Endodermal cell (in vitro differentiated cells): ENCODE results near the gene EDNRA. TPM values are rescaled to one million over a fixed set of nuclear protein-coding genes. Genes with fewer than 3 reads are reported as not detected.

Source experiments
- DNase-seq: peaks from one replicate; pipeline ENCODE4 v3.0.0-alpha.2; 2017
- H3K27ac ChIP-seq: 2 replicates; pipeline ENCODE4 v1.5.1; 2013; ENCODE audit warnings: mild to moderate bottlenecking, low read depth, low read length, moderate library complexity
- H3K27me3 ChIP-seq: 2 replicates; pipeline ENCODE4 v1.6.1; 2013; ENCODE audit warnings: mild to moderate bottlenecking, low read length, moderate library complexity; ENCODE audit not compliant: insufficient read depth, control insufficient read depth, poor library complexity, severe bottlenecking
- H3K36me3 ChIP-seq: 2 replicates; pipeline ENCODE4 v1.7.0; 2013; ENCODE audit warnings: mild to moderate bottlenecking, low read length, moderate library complexity; ENCODE audit not compliant: control insufficient read depth, insufficient read depth
- H3K4me1 ChIP-seq: one replicate; pipeline ENCODE4 v1.7.0; 2013; ENCODE audit warnings: low read length; ENCODE audit not compliant: control insufficient read depth, insufficient read depth
- H3K4me3 ChIP-seq: 2 replicates; pipeline ENCODE4 v1.5.1; 2013; ENCODE audit warnings: mild to moderate bottlenecking, low read length, moderate library complexity
- H3K9ac ChIP-seq: 2 replicates; pipeline ENCODE4 v1.6.1; 2013; ENCODE audit warnings: mild to moderate bottlenecking, low read length, moderate library complexity; ENCODE audit not compliant: poor library complexity, severe bottlenecking; ENCODE audit errors: extremely low read depth
- H3K9me3 ChIP-seq: 2 replicates; pipeline ENCODE4 v1.6.1; 2013; ENCODE audit warnings: mild to moderate bottlenecking, low read length, moderate library complexity; ENCODE audit not compliant: control insufficient read depth
- H3K27ac Mint-ChIP-seq: 2 replicates; pipeline ENCODE4 v1.8.0; 2020; ENCODE audit warnings: mixed read lengths
- H3K27me3 Mint-ChIP-seq: 2 replicates; pipeline ENCODE4 v1.8.0; 2021; ENCODE audit warnings: mild to moderate bottlenecking, mixed read lengths; ENCODE audit not compliant: insufficient read depth
- H3K36me3 Mint-ChIP-seq: 2 replicates; pipeline ENCODE4 v1.8.0; 2020; ENCODE audit warnings: low read depth, mixed read lengths
- H3K4me1 Mint-ChIP-seq: 2 replicates; pipeline ENCODE4 v1.8.0; 2020; ENCODE audit warnings: mixed read lengths
- H3K4me3 Mint-ChIP-seq: 2 replicates; pipeline ENCODE4 v1.8.0; 2020; ENCODE audit warnings: mild to moderate bottlenecking, moderate library complexity, mixed read lengths
- H3K9me3 Mint-ChIP-seq: 2 replicates; pipeline ENCODE4 v1.8.0; 2020; ENCODE audit warnings: mild to moderate bottlenecking, mixed read lengths
- CTCF ChIP-seq: fragments of 200-600 bp; sonication (generic); conservative IDR thresholded peaks from 2 replicates; pipeline ENCODE4 v1.5.0; 2021; ENCODE audit warnings: antibody characterized with exemption, mild to moderate bottlenecking
- WGBS, 2 experiments: methylation state at CpG; one replicate each; pipeline versions ENCODE4 v1.1.5 to v1.1.7; 2013; ENCODE audit warnings: missing lambda C conversion rate in 2 of 2, mixed read lengths in 1 of 2; ENCODE audit not compliant: insufficient coverage in 1 of 2, insufficient read length in 1 of 2; 5-methylcytosine and 5-hydroxymethylcytosine counted together
- total RNA-seq, 2 donors: library from RNA; stranded (reverse); fragmentation: NEBNext Ultra II Directional in 1 of 2; extraction: Animal tissue kit (Norgen Biotek cat#: 25700) in 1 of 2; gene quantifications; 2 replicates in 1 of 2; 3 replicates in 1 of 2; pipeline ENCODE4 v1.2.1, GENCODE V29; 2021

EDNRA gene
- total RNA-seq, 2 donors from 2014 or later, result 11.5 to 13.2 TPM

- H3K36me3 ChIP-seq, result no peaks in the 10 kb centered on the region
- Mint-ChIP-seq H3K36me3 (no peaks in the 10 kb centered on the region), H3K27me3 (no peaks in the 10 kb centered on the region), H3K27ac (no peak overlapping the region), H3K4me3 (no peak overlapping the region), H3K4me1 (no peaks in the 10 kb centered on the region), H3K9me3 (peaks cover 2% of the 10 kb centered on the region)
- H3K27me3 ChIP-seq, result no peaks in the 10 kb centered on the region
- H3K9me3 ChIP-seq, result no peaks in the 10 kb centered on the region
- peaks cover 8% of the 10 kb centered on the region for H3K4me1 ChIP-seq
- H3K4me3 ChIP-seq, result no peak overlapping the region
- WGBS, 2 experiments, result 92 to 93% methylated on average over 2 to 4 of the region's 4 CpGs
- H3K9ac ChIP-seq, result no peak overlapping the region
- no peak for TF ChIP-seq CTCF
- no peak for DNase-seq
- no peak overlapping the region for H3K27ac ChIP-seq
These were observed 17.2 kb downstream of the EDNRA start for GRCh38 chr4:147498031-147498660.

- Histone ChIP-seq H3K27ac (no peak overlapping the region), H3K4me3 (no peak overlapping the region), H3K36me3 (peaks cover 5% of the 10 kb centered on the region), H3K27me3 (no peaks in the 10 kb centered on the region), H3K9me3 (no peaks in the 10 kb centered on the region), H3K4me1 (peaks cover 6% of the 10 kb centered on the region), H3K9ac (no peak overlapping the region)
- Mint-ChIP-seq H3K27me3 (no peaks in the 10 kb centered on the region), H3K36me3 (peaks cover 2% of the 10 kb centered on the region), H3K9me3 (no peaks in the 10 kb centered on the region), H3K4me3 (no peak overlapping the region), H3K27ac (no peak overlapping the region), H3K4me1 (no peaks in the 10 kb centered on the region)
- 86 to 94% methylated on average over 1 to 2 of the region's 2 CpGs for WGBS, 2 experiments
- no peak for TF ChIP-seq CTCF
- no peak for DNase-seq
These were observed 27.4 kb downstream of the EDNRA start for GRCh38 chr4:147508346-147508745.

GRCh38 chr4:147509386-147509785 lies 28.5 kb downstream of the EDNRA start:
- no peak overlapping the region for H3K27ac ChIP-seq
- no peaks in the 10 kb centered on the region for H3K4me1 Mint-ChIP-seq

More at GRCh38 chr4:147509386-147509785, 28.5 kb downstream of the EDNRA start:
- Mint-ChIP-seq H3K4me3 (no peak overlapping the region), H3K9me3 (no peaks in the 10 kb centered on the region), H3K27me3 (no peaks in the 10 kb centered on the region), H3K27ac (no peak overlapping the region), H3K36me3 (peaks cover 2% of the 10 kb centered on the region)
- Histone ChIP-seq H3K9me3 (no peaks in the 10 kb centered on the region), H3K27me3 (no peaks in the 10 kb centered on the region), H3K9ac (no peak overlapping the region), H3K4me1 (peaks cover 6% of the 10 kb centered on the region), H3K4me3 (no peak overlapping the region), H3K36me3 (peaks cover 13% of the 10 kb centered on the region)
- WGBS, 2 experiments, result 94 to 100% methylated on average over 1 to 2 of the region's 2 CpGs
- TF ChIP-seq CTCF, result no peak
- peak; percentile 59 for DNase-seq
